ENCODE results near the gene SPSB4. TPM values are rescaled to one million over a fixed set of nuclear protein-coding genes. Genes with fewer than 3 reads are reported as not detected.

SPSB4 gene
- total and polyA plus RNA-seq, 9 of the 15 experiments (the other 6 are each of a cell fraction or from before 2014, with no cell fraction given): not detected

DNA sequence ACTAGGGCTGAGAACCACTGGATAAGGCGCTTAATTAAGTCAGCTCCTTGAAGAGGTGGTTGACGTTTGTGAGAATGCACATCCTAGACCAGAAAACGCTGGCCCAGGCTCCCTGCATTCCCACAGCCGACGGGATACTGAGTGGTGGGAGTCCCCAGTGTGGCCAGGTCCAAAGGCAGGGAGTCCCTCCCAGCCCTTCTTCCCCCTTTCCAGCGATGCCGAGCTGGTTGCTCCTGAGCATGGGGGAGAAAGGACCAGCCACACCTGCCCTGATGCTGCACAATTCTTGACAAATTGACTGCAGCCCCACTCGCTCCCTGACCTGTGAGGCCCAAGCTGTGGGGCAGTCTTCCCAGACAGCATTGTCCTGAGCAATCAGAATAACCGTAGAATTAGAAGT, 101.0 kb downstream of the SPSB4 start (continued):
- no peak for TF ChIP-seq RBM34 (IDR thresholded peaks at IDR 0.05; ENCODE audit: borderline replicate concordance, insufficient read depth, low read length)

DNA sequence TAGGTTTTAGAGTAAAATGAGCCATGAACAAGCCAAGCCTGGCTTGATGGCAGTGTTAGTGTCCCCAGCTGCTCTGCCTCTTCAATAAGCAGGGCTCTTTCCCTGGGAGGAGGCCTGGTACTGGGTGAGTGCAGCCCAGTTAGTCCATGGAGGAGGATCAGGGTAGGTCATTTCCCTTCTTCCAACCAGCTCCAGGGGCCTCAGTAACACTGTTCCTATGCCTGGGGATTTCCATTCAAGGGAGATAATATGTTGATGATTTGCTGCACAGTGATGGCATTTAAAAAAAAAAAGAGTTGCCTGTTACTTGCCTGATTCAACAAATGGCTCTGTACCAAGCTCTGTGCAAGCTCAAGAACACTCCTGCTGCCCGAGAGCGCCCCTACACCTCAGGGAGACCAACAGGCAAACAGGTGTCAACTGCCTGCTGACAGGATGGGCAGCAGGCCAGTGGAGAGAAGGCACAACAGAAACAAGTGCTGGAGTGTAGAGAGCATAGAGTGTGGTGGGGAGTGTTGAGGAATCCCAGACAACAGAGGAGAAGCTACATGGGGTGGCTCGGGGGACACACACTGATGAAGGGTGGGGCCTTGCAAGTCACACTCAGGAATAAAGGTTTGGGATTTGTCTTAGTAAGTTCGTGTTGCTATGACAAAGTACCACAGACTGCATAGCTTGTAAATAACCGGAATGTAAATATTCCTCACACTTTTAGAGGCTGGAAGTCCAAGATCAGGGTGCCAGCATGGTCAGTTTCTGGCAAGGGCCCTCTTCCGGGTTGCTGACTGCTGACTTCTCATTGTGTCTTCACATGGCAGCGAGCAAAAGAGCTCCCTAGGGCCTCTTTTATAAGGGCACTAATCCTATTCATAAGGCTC, 101.9 kb downstream of the SPSB4 start:
- peaks cover 4 to 32% of the 10 kb centered on the region in 2 experiments; a peak in 3 of 5 replicates for H3K27me3 ChIP-seq (ENCODE audit: control insufficient read depth in 2 of 2, insufficient read depth in 2 of 2, low read length in 2 of 2)
- no peak for FAIRE-seq
- H2AFZ ChIP-seq (ENCODE audit: low read depth, low read length): no peak overlapping the region
- no peaks in the 10 kb centered on the region for H3K4me1 ChIP-seq (replicated peaks in 1 of 2; ENCODE audit: control insufficient read depth in 2 of 2, insufficient read depth in 2 of 2, low read length in 2 of 2)
- no peak for DNase-seq (ENCODE audit: extremely low read depth in 1 of 4, low spot score in 3 of 4)
- H3K27ac ChIP-seq (ENCODE audit: extremely low read depth, low read depth, low read length): no peak overlapping the region
- POLR2A ChIA-PET: no interaction called here
- intact Hi-C loops (cut with micrococcal nuclease): no loop called here
- H3K9ac ChIP-seq (ENCODE audit: insufficient read depth in 1 of 2, low read depth in 2 of 2, low read length in 2 of 2): no peak overlapping the region
- WGBS (ENCODE audit: insufficient coverage, low coverage, missing lambda C conversion rate): 1% methylated on average over 7 of the region's 7 CpGs
- no peaks in the 10 kb centered on the region for H3K79me2 ChIP-seq (ENCODE audit: control insufficient read depth, insufficient read depth, low read length)
- CTCF ChIA-PET (ENCODE audit: low intra/inter-chr PET ratio): no interaction called here
- no peak for TF ChIP-seq JUN (IDR thresholded peaks at IDR 0.05; ENCODE audit: borderline replicate concordance, low read depth, low read length)
- TF ChIP-seq JUN (CRISPR knock-in tag; IDR thresholded peaks at IDR 0.05; ENCODE audit: borderline replicate concordance): no peak
- no peaks in the 10 kb centered on the region for H3K9me1 ChIP-seq (ENCODE audit: control insufficient read depth, insufficient read depth, low read length)
- BruUV-seq (replicated peaks): no TSS peak
- H3K4me2 ChIP-seq (ENCODE audit: insufficient read depth, low read length): no peak overlapping the region
- no peak for ATAC-seq
- H3K36me3 ChIP-seq (ENCODE audit: control insufficient read depth, insufficient read depth, low read length): no peaks in the 10 kb centered on the region
- in situ Hi-C loops (cut with MboI): no loop called here
- H3K4me3 ChIP-seq: no peak overlapping the region
- no peaks in the 10 kb centered on the region for H4K20me1 ChIP-seq (replicated peaks; ENCODE audit: control insufficient read depth, insufficient read depth, low read length)
- H3K9me3 ChIP-seq (replicated peaks; ENCODE audit: control insufficient read depth, insufficient read depth, low read depth, low read length): no peaks in the 10 kb centered on the region

DNA sequence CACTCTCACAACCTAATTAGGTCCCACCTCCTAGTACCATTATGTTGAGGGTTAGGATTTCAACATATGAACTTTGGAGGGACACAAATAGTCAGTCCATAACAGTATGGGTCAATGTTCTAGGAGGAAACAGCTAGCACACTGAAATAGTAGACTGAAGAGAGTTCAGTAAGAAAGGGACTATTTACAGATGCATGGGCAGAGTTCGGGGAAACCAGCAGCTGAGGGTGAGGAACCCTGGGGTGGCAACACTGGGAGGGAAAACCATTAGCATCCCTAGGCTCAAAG, 102.5 kb downstream of the SPSB4 start:
- Histone ChIP-seq H3K79me2 (ENCODE audit: control insufficient read depth, insufficient read depth, low read length) (no peaks in the 10 kb centered on the region), H4K20me1 (replicated peaks; ENCODE audit: control insufficient read depth, insufficient read depth, low read length) (no peaks in the 10 kb centered on the region), H3K4me3 (no peak overlapping the region), H3K27me3 (ENCODE audit: control insufficient read depth in 2 of 2, insufficient read depth in 2 of 2, low read length in 2 of 2) (peaks cover 0 to 26% of the 10 kb centered on the region in 2 experiments; a peak in 2 of 5 replicates), H3K36me3 (ENCODE audit: control insufficient read depth, insufficient read depth, low read length) (no peaks in the 10 kb centered on the region), H3K9ac (ENCODE audit: insufficient read depth in 1 of 2, low read depth in 2 of 2, low read length in 2 of 2) (no peak overlapping the region), H3K4me1 (replicated peaks in 1 of 2; ENCODE audit: control insufficient read depth in 2 of 2, insufficient read depth in 2 of 2, low read length in 2 of 2) (no peaks in the 10 kb centered on the region), H2AFZ (ENCODE audit: low read depth, low read length) (no peak overlapping the region), H3K27ac (ENCODE audit: extremely low read depth, low read depth, low read length) (no peak overlapping the region), H3K9me3 (replicated peaks; ENCODE audit: control insufficient read depth, insufficient read depth, low read depth, low read length) (no peaks in the 10 kb centered on the region), H3K9me1 (ENCODE audit: control insufficient read depth, insufficient read depth, low read length) (no peaks in the 10 kb centered on the region), H3K4me2 (ENCODE audit: insufficient read depth, low read length) (no peak overlapping the region)
- in situ Hi-C loops (cut with MboI): no loop called here
- BruUV-seq (replicated peaks): no TSS peak
- CTCF ChIA-PET (ENCODE audit: low intra/inter-chr PET ratio): no interaction called here
- WGBS (ENCODE audit: insufficient coverage, low coverage, missing lambda C conversion rate): 0% methylated on average over 1 of the region's 1 CpG
- intact Hi-C loops (cut with micrococcal nuclease): no loop called here
- no peak for FAIRE-seq
- ATAC-seq: no peak
- no peak for DNase-seq (ENCODE audit: extremely low read depth in 1 of 4, low spot score in 3 of 4)
- POLR2A ChIA-PET: no interaction called here
- TF ChIP-seq ESRRB (CRISPR knock-in tag; IDR thresholded peaks at IDR 0.05; ENCODE audit: borderline replicate concordance) (no peak), ZNF431 (CRISPR knock-in tag; IDR thresholded peaks at IDR 0.05) (no peak), DDX20 (tag; IDR thresholded peaks at IDR 0.05; ENCODE audit: low read depth) (no peak), ESRRA (IDR thresholded peaks at IDR 0.05; ENCODE audit: borderline replicate concordance, low read depth) (no peak), TFAM (CRISPR knock-in tag; conservative IDR thresholded peaks at IDR 0.05) (no peak), FOXA1 (IDR thresholded peaks at IDR 0.05; ENCODE audit: borderline replicate concordance) (no peak), NELFE (IDR thresholded peaks at IDR 0.05; ENCODE audit: insufficient read depth, insufficient read length) (no peak), ZBED1 (IDR thresholded peaks at IDR 0.05) (no peak), SNIP1 (IDR thresholded peaks at IDR 0.05; ENCODE audit: low read depth) (no peak), IRF2 (CRISPR knock-in tag; IDR thresholded peaks at IDR 0.05) (no peak)
